ENCODE data around the gene EGF. TPM values are rescaled to one million over a fixed set of nuclear protein-coding genes. Genes with fewer than 3 reads are reported as not detected.

Gene EGF
- polyA plus RNA-seq, 2 of the 4 experiments (the other 2 are of a cell fraction), result 0.59 to 0.98 TPM

- H3K4me3 ChIP-seq, result no peak overlapping the region
- no peak overlapping the region for H3K27ac ChIP-seq
- H3K4me1 ChIP-seq, result peaks cover 6% of the 10 kb centered on the region; the same call in 2 of the 3 replicates
- no peak overlapping the region for H3K4me2 ChIP-seq
- no peak for DNase-seq (ENCODE audit: low read depth in 1 of 2, low spot score in 1 of 2)
- ATAC-seq, result no peak
- ChIA-PET POLR2A (no interaction called here), CTCF (no interaction called here)
- H3K9me3 ChIP-seq, result no peaks in the 10 kb centered on the region
- TF ChIP-seq NR3C1 (IDR thresholded peaks at IDR 0.05) (no peak), MAFK (IDR thresholded peaks at IDR 0.05; ENCODE audit: partially characterized antibody) (no peak), USF2 (IDR thresholded peaks at IDR 0.05) (no peak), JUNB (IDR thresholded peaks at IDR 0.05) (no peak), PHF8 (IDR thresholded peaks at IDR 0.05; ENCODE audit: borderline replicate concordance, low read depth) (no peak), MAZ (IDR thresholded peaks at IDR 0.05; ENCODE audit: borderline replicate concordance, low read depth, low read length) (no peak), CHD2 (IDR thresholded peaks at IDR 0.05; ENCODE audit: low read length, partially characterized antibody) (no peak), CHD4 (IDR thresholded peaks at IDR 0.05; ENCODE audit: borderline replicate concordance) (no peak), ZNF302 (CRISPR knock-in tag; IDR thresholded peaks at IDR 0.05) (no peak), ATOH8 (CRISPR knock-in tag; IDR thresholded peaks at IDR 0.05; ENCODE audit: low read depth) (no peak), HEYL (CRISPR knock-in tag; IDR thresholded peaks at IDR 0.05) (no peak), ZC3H11A (IDR thresholded peaks at IDR 0.05) (no peak), EP300 (IDR thresholded peaks at IDR 0.05) (no peak), RAD21 (conservative IDR thresholded peaks at IDR 0.05 in 1 of 2, IDR thresholded peaks at IDR 0.05 in 1 of 2) (no peak), PBX3 (IDR thresholded peaks at IDR 0.05) (no peak), SREBF2 (IDR thresholded peaks at IDR 0.05) (no peak), ESRRA (IDR thresholded peaks at IDR 0.05; ENCODE audit: borderline replicate concordance, low read length) (no peak)
- FAIRE-seq, result no peak
- WGBS (ENCODE audit: missing lambda C conversion rate), result 81% methylated on average over 2 of the region's 2 CpGs
These were observed 12.7 kb downstream of the EGF start for GRCh38 chr4:109925396-109925795.

GRCh38 chr4:109928327-109929045 is 15.8 kb downstream of the EGF start:
- 39% methylated on average over 4 of the region's 4 CpGs for WGBS (ENCODE audit: missing lambda C conversion rate)
- Histone ChIP-seq H3K4me2 (no peak overlapping the region), H3K4me1 (no peaks in the 10 kb centered on the region), H3K27ac (no peak overlapping the region), H3K4me3 (no peak overlapping the region), H3K9me3 (no peaks in the 10 kb centered on the region)
- DNase-seq (ENCODE audit: low read depth in 1 of 2, low spot score in 1 of 2) (no peak), ATAC-seq (no peak), FAIRE-seq (no peak)
- CTCF ChIA-PET, result no interaction called here
- TF ChIP-seq BCL3 (IDR thresholded peaks at IDR 0.05), result no peak
- TF ChIP-seq MAFK (IDR thresholded peaks at IDR 0.05; ENCODE audit: partially characterized antibody), result no peak
- no peak for TF ChIP-seq EP300 (IDR thresholded peaks at IDR 0.05)
- TF ChIP-seq HOXA7 (CRISPR knock-in tag; IDR thresholded peaks at IDR 0.05), result no peak
- TF ChIP-seq NFE2L2 (conservative IDR thresholded peaks at IDR 0.05; ENCODE audit: low read length), result no peak
- no peak for TF ChIP-seq MAZ (IDR thresholded peaks at IDR 0.05; ENCODE audit: borderline replicate concordance, low read depth, low read length)
- POLR2A ChIA-PET, result no interaction called here

- no peak for ATAC-seq
- CTCF ChIA-PET, result no interaction called here
- no peak overlapping the region for H3K27ac ChIP-seq
- no peak overlapping the region for H3K4me2 ChIP-seq
- no peak for TF ChIP-seq NFE2L2 (conservative IDR thresholded peaks at IDR 0.05; ENCODE audit: low read length)
- H3K4me3 ChIP-seq, result no peak overlapping the region
- FAIRE-seq, result no peak
- no peaks in the 10 kb centered on the region for H3K4me1 ChIP-seq
- no peak for DNase-seq (ENCODE audit: low read depth in 1 of 2, low spot score in 1 of 2)
- POLR2A ChIA-PET, result interaction anchor here (0.6 kb wide), 1 partner anchor 113 kb away, joined by 3 read pairs; no protein-coding TSS in a partner anchor
- no peaks in the 10 kb centered on the region for H3K9me3 ChIP-seq
These were observed 17.8 kb downstream of the EGF start for GRCh38 chr4:109930464-109930863.
